GM23248 (cell line): ENCODE results near the gene DNASE1.

Source experiments
- EZH2 ChIP-seq: fragments of 200-600 bp; sonication (generic); IDR thresholded peaks from 2 replicates; pipeline ENCODE4 v1.6.1; 2018; ENCODE audit warnings: antibody characterized with exemption, mild to moderate bottlenecking; ENCODE audit not compliant: insufficient read depth, poor library complexity, severe bottlenecking
- EZH2phosphoT487 ChIP-seq: fragments of 200-600 bp; sonication (generic); IDR thresholded peaks from 2 replicates; pipeline ENCODE4 v1.6.1; 2018; ENCODE audit warnings: antibody characterized with exemption, moderate library complexity, mild to moderate bottlenecking, low read depth; ENCODE audit not compliant: insufficient read depth

- no peak for TF ChIP-seq EZH2phosphoT487
- TF ChIP-seq EZH2, result no peak
Observed at GRCh38 chr16:3611146-3611975, 43.1 kb upstream of the DNASE1 start, which contains the start of gene SLX4.
